Measurements from ENCODE around the gene HSPB7. TPM values are rescaled to one million over a fixed set of nuclear protein-coding genes. Genes with fewer than 3 reads are reported as not detected.
"Not testable (repeated sequence)": the region's sequence is repeated elsewhere in the genome, so short reads cannot be mapped to it uniquely, and the experiment has no call there.

Gene HSPB7
- total RNA-seq, 1 donor from 2014 or later = not detected

DNA sequence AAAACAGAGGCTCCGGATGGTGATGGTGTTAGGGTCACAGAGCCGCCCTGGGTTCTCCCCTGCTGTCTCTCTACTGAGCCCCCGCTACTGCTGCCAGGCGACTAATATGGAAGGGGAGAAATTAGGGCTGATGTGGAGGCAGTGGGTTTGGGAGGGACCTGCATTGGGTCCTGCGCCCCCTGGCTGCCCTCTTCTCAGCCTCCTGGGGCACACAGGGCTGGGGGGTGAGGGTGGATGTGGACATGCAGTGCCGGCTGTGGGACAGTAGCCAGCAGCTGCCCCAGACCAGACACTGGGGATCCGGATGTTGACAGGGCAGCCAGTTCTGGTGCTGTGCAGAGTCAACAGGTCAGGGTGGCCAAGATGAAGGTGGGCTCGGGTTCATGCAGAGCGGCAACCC lies 24.3 kb upstream of the HSPB7 start:
- TF ChIP-seq CTCF (IDR thresholded peaks at IDR 0.05; ENCODE audit: insufficient read depth, low read length, poor library complexity, severe bottlenecking) = no peak

GRCh38 chr1:16041200-16041599 lies 23.4 kb upstream of the HSPB7 start:
- DNase-seq (ENCODE audit: low read depth) = no peak
- Histone ChIP-seq H3K36me3 (ENCODE audit: control insufficient read depth, insufficient read depth, low read length) (no peaks in the 10 kb centered on the region), H3K4me3 (ENCODE audit: low read depth, low read length) (no peak overlapping the region), H3K27me3 (ENCODE audit: control insufficient read depth, insufficient read depth, low read length) (peaks cover 33% of the 10 kb centered on the region)
- no peak for TF ChIP-seq CTCF (IDR thresholded peaks at IDR 0.05; ENCODE audit: insufficient read depth, low read length, poor library complexity, severe bottlenecking)

More for the DNA sequence above, 24.3 kb upstream of the HSPB7 start:
- DNase-seq (ENCODE audit: low read depth) = no peak
- Histone ChIP-seq H3K4me3 (ENCODE audit: low read depth, low read length) (no peak overlapping the region), H3K27me3 (ENCODE audit: control insufficient read depth, insufficient read depth, low read length) (peaks cover 35% of the 10 kb centered on the region), H3K36me3 (ENCODE audit: control insufficient read depth, insufficient read depth, low read length) (no peaks in the 10 kb centered on the region)

- H3K4me3 ChIP-seq (ENCODE audit: low read depth, low read length); DNase-seq (ENCODE audit: low read depth); H3K36me3 ChIP-seq (ENCODE audit: control insufficient read depth, insufficient read depth, low read length): not testable (repeated sequence)
- H3K27me3 ChIP-seq (ENCODE audit: control insufficient read depth, insufficient read depth, low read length) = peaks cover 28% of the 10 kb centered on the region
Measured at GRCh38 chr1:16039871-16040270, 22.0 kb upstream of the HSPB7 start.

GRCh38 chr1:16038620-16038912 lies 20.7 kb upstream of the HSPB7 start:
- DNase-seq (ENCODE audit: low read depth) = no peak
- no peak for TF ChIP-seq CTCF (IDR thresholded peaks at IDR 0.05; ENCODE audit: insufficient read depth, low read length, poor library complexity, severe bottlenecking)
- Histone ChIP-seq H3K4me3 (ENCODE audit: low read depth, low read length) (no peak overlapping the region), H3K27me3 (ENCODE audit: control insufficient read depth, insufficient read depth, low read length) (peaks cover 30% of the 10 kb centered on the region), H3K36me3 (ENCODE audit: control insufficient read depth, insufficient read depth, low read length) (no peaks in the 10 kb centered on the region)

DNA sequence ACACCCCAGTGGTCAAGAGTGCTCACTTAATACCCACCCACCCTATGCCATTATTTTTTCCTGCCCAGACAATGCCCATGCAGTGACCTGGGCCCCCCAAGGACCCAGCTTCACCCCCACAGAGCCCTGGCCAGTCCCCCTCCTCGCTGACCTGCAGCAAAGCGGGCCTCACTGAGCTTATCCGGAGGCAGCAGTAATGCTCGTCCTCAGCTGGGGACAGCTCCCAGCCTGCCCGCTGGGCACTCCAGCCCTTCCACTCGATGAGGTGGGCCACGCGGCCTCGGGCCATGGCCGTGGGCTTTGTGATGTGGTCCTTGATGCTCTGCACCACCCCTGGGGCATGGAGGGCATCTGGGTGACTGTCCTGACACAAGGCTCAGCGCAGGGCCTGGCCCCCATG lies 18.6 kb upstream of the HSPB7 start:
- DNase-seq (ENCODE audit: low read depth); H3K4me3 ChIP-seq (ENCODE audit: low read depth, low read length); H3K36me3 ChIP-seq (ENCODE audit: control insufficient read depth, insufficient read depth, low read length): not testable (repeated sequence)
- peaks cover 15% of the 10 kb centered on the region for H3K27me3 ChIP-seq (ENCODE audit: control insufficient read depth, insufficient read depth, low read length)

GRCh38 chr1:16033103-16033632 lies 15.3 kb upstream of the HSPB7 start:
- not testable (repeated sequence) for DNase-seq (ENCODE audit: low read depth); H3K36me3 ChIP-seq (ENCODE audit: control insufficient read depth, insufficient read depth, low read length); H3K4me3 ChIP-seq (ENCODE audit: low read depth, low read length)
- peaks cover 11% of the 10 kb centered on the region for H3K27me3 ChIP-seq (ENCODE audit: control insufficient read depth, insufficient read depth, low read length)

DNA sequence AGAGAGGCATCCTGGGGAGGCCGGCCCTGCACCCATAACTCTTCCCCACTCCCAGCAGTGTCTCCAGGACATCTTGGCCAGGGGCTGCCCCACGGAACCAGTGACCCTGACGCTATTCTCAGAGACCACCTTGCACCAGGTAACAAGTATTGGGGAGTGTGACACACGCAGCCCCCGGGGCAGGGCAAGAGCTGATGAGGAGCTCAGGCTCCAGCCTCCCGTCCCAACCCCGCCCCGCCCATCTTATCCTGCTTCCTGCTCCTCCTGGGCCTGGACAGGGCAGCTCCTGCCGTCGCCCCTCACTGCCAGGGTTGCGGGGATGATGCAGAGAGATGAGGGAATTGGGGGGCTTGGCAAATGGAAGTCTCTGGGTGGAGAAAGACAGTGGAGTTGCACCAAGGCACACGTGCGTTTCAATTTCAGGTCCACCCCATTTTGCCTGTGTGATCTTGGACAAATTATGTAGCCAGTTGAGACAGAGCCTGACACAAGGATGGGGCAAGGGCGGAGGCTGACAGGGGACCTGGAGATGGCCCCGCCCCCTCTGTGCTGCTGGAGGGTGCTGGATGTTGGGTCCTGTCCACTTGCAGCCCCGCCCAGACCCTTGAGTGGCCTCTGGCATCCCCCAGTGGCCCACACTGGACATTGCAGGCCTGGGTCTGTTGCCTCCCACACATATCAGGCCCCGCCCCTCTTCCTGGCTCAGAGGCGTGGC lies 14.7 kb upstream of the HSPB7 start:
- Histone ChIP-seq H3K4me3 (ENCODE audit: low read depth, low read length) (no peak overlapping the region), H3K27me3 (ENCODE audit: control insufficient read depth, insufficient read depth, low read length) (peaks cover 12% of the 10 kb centered on the region), H3K36me3 (ENCODE audit: control insufficient read depth, insufficient read depth, low read length) (no peaks in the 10 kb centered on the region)
- peak; percentile 100 for TF ChIP-seq CTCF (IDR thresholded peaks at IDR 0.05; ENCODE audit: insufficient read depth, low read length, poor library complexity, severe bottlenecking)
- DNase-seq (ENCODE audit: low read depth) = peak; percentile 38
